Activated naive CD4-positive, alpha-beta T cell treated with anti-CD3 and anti-CD28 coated beads, Interleukin-2, amount 50 U/mL, for 16 hours (primary cell): Measurements from ENCODE around the gene UMAD1.
"Not testable (repeated sequence)": the region's sequence is repeated elsewhere in the genome, so short reads cannot be mapped to it uniquely, and the experiment has no call there.

Experiments used
- DNase-seq: peaks from one replicate; pipeline ENCODE4 v3.0.0-alpha.2; 2020

Gene UMAD1

DNA sequence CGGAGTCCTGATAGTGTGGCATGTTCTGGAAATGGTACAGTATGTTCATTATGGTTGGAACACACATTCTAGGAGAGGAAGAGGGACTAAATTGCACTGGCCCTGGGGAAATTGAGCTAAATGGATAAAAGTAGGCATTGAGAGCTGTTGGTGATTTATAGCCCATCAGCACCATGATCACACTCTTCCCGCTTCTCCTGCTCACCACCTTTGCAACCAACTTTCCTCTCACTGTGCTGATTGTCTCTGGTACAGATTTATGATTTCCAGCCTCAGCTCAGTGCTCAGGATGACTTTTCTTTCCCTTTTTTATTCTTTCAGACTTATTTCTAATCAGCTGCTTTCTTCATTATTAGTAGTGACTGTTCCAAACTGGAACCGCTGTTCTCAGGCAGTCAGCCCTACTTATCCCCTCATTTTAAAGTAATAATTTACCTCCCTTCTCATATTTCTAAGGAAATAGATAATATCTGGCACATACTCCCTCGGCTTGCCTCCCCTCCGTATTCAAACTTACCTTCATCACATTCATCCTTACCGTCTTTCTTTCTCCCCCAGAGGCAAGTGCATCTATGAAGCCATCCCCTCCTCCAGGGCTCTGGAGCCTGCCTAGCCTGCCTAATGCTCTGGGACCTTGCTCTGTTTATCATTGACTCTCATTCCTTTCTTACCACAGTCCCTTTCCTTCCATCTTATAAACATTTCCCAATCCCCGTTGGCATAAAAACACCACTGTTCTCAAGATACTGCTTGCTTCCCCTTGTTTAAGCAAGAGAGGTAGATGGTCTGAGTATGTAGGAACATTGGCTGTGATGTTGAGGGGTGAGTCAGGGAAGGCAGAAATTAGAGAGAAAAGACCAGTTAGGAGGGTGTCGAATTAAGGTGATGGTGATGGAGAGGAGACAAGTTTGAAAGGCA is 129.4 kb downstream of the UMAD1 start:
- DNase-seq: no peak

DNA sequence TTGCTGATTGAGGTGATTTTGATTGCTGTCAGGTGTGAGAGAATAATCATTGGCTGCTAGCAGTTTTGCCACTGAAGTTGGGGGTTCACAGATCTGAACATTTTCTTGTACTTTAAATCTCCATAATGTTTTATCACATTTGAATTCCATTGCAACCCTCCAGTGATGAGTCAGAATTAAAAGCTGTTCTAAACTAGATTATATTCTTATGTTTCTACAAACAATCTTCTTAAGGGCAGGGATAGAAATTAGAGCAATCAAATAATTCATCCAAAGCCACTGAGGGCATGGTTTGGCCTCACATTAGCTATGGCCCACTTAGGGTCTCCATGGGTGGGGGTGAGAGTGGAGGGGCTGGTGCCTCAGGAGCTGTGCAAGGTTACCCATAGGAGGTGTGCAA is 130.9 kb downstream of the UMAD1 start:
- no peak for DNase-seq

DNA sequence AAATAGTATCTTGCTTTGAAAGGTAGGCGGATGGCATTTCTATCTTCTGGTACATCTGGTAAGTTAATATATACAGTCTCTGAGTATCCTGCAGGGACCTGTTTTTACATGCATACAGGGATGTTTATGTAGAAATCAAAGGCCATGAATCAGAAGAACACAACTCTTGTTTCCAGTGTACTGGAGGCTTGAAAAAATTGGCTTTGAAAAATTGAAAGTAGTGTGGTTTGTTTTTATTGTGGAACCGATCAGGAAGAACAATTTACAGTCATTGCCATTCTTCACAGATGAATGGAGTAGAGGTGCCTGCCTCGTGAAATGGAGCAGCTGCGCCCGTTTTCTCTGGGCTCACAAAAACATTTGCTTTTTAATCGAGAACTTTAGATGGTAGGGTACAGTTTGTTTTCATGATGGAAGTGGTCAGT is 131.9 kb downstream of the UMAD1 start:
- DNase-seq: peak; percentile 21

DNA sequence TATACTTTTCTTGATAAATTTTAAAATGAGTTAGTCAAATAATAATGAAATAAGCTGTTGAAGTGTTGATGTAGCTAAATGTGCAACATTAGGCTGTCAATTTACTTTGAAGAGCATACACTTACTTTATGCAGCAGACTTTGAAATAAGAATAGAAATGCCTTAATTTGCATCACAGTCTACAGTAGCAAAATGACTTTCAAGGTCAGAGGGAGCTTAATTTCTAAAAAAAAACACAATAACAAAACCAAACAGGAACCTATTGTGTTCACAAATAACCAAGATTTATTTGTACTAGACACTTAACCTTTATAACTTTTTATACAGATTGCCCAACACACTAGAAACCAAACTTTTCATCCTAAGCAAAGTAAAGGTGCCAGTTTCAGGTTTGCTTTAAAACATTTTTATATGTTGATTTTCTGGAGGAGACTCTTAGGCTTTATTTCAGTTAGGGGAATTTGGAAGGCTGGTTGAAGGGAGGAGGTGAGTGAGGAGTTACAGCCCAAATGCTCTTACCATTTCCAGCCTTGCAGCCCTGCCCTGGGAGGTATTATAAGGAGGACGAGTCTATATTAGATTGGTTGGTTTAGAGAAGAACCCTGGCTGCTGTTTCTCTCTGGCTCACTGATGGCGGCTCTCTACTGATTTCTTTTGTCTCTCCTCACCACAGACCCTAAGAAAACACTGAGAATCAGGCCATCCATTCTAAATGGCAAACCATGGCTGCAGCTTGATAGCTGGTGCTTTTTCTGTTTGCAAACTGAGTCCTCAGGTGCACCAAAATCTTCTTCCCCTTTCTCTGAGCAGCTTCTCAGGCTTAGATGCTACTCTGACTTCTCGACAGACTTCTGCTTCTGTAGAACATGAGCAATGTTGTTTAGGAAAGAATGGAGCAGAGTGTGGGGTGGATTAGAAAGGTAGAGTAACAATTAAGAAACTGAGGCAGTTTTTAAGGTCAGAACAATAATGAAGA is 133.1 kb downstream of the UMAD1 start:
- no peak for DNase-seq

DNA sequence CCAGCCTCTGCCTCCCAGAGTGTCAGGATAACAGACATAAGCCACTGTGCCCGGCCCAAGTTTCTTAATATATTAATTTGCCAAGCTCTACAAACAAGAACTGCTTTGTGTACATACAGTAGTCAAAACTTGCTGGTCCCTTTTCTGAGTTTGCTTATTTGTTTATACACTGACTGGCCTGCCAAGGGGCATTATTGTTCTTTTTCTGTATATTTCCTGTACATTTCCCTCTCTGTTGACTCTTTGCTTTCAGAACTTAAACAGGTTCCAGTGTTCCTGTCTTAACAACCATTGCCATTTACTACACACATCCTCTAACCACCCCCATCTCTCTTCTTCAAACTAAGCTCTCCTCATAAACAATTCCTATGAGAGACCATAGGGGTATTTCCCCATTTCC is 139.3 kb downstream of the UMAD1 start:
- DNase-seq: no peak

DNA sequence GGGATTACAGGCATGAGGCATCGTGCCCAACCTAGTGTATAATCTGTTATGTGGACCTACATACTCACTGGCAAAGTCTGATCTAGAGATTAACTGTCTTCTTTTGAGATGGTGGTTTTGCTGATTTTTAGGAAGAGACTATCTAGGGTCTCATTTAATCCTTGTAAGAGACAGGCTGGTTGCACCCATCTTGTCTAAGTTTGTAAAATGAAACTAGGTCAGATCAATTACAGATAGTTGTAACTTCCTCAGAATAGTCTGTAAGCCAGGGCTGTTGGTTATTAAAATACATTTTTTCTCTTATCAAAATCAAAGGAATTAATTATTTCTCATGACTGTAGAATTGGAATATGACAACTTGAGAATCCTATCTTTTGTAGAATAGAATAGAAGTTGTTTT is 142.4 kb downstream of the UMAD1 start:
- DNase-seq: no peak

DNA sequence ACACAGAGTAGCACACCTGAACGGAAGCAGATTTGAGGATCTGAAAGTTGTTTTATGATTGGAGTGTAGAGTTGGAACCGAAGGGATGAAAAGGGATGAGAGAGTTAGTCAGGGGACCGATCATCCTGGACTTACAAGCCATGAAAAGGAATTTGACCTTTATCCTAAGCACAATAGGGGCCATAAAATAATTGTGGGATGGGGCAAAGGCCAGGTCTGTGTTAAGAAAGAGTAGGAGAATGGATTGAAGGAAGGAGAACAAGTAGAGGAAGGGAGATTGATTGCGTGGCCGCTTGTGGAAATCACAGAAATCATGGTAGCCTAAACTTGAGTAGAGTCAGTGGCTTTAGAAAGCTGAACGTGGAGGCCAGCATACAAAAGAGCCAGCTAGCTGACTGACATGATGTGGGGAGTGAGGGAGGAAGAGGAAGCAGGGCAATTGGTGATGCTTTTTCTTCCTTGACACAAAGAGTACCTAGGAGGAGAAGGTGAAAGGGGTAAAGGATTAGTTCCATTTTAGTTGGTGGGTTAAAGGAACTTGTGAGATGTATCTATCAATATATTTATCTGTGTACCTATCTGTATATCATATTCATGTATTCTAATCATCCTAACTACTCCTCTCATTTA is 144.9 kb downstream of the UMAD1 start:
- no peak for DNase-seq

DNA sequence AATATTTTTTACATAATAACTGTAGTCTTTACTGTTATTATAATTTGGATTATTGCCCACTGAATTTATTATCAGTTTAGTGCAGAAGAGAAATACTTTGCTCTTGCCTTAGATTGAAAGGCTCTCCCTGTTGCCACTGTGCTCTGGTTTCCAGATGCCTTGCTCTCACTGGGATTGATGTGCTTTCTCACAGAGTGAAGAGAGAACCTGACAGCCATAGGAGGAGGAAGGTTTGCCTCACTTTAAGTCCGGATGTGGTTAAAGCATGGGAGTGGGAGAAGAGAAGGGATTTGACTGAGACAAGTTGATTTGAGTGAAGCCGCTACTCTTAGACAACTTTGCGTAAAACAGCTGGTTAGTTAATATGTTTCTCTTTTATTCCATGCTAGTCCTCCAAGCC is 146.0 kb downstream of the UMAD1 start:
- DNase-seq: no peak

DNA sequence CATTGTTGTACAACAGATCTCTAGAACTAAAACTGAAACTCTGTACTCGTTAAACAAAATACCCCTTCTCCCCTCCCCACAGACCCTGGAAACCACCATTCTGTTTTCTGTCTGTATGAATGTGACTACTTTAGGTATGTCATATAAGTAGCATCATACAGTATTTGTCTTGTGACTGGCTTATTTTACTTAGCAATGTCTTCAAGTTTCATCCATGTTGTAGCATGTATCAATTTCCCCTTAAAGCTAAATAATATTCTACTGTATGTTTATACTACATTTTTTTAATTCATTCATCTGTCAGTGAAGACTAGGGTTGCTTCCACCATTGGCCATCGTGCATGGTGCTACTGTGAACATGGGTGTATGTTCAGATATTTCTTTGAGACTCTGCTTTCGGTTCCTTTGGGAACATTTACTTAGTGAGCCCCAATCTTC is 149.0 kb downstream of the UMAD1 start:
- no peak for DNase-seq

DNA sequence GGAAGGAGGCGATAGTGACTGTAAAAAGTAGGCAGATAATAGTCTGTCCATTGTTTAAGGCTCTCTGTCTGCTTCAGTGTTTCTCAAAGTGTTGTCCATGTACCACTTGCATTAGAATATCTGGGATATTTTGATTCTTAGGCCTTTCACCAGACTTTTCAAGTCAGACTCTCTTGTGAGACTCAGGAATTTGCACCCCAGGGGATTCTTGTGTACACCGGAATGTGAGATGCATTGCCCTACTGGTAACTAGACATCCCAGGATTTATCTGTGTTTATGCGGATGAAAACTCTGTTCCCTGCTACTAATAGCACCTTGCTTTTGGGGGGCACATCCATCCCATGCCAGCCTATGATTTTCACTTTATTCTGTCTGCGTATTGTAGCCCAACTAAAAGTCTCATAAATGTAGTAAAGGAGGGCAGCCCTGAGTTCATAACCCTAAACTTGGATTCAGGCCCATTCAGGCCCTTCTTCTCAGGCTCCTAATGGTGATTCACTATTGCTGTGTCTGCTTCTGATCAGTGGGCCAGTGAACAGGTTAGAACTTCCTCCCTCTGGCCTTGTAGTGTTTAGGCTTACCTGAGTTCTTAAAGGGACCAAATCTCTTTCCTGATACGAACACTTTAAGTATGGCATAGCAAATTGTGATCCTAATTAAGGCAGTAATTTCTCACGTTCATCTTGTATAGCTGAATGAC is 149.6 kb downstream of the UMAD1 start:
- no peak for DNase-seq

DNA sequence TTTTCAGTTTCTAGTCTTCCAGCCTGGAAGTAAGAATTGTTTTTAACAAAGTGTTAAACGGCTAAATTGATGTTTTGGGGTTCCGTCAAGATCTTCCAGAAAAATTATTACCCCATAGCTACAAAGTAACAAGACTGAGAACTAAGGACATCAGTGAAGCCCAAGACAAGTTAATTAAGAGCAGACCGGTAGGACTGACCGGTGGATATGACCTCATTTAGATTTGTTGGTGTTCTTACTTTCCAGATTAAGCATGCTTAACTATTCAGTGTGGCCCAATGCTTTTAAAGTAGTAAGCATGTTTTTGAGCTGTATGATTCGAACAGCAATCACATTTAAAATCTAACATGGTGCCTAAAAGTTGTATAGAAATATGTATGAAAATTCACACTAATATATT is 151.0 kb downstream of the UMAD1 start:
- no peak for DNase-seq

DNA sequence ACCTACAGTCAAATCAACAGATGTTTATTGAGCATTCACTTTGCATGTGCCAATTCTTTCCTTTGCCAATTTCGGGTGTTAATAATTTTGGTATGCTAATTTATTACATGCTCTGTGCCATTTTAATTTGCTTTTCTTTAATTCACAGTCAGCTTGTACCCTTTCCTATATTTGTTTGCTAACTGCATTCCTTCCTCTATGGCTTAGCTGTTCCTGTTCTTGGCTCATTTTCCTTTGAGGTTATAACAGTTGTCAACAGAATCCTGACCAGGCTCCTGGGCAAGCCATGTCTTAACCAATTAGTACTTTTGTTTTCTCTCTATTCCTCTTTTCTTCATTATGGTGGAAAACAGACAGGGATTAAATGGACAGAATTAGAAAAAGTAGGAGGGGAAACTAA is 151.5 kb downstream of the UMAD1 start:
- no peak for DNase-seq

DNA sequence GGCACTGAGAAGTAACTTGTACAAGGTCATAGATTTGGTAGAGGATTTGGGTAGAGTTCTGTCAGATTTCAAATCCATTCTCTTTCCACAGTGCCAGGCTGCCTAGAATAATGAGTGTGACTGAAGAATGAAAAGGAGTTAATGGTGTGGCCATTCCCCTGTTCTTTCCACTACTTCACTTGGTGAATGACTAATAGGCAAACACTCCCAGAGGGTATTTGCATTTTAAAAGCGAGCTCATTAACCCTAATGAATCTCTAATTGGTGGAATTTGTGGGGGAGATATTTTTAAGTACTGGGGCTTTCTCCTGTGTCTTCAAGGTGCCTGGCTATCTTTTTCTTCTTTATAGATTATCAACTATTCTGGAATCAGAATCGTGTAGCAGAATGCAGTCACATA is 152.7 kb downstream of the UMAD1 start:
- DNase-seq: no peak

DNA sequence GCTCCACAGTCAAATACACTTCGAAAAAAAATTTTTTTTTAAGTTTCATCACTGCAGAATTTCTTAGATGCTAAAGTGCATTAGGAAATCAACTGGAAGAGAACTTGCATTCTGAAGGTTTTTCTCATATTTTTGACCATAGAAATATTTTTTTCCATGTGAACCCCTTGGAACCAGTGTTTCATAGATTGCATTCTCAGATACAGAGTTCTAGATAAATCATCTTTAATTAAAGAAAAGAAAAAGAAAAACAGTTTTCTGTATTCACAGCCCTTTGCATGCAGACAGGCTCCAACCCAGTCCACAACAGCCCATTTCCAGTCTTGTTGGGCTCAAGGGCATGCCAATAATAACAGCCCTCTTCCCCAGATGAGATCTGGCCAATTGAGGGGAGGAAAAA is 153.4 kb downstream of the UMAD1 start:
- no peak for DNase-seq

DNA sequence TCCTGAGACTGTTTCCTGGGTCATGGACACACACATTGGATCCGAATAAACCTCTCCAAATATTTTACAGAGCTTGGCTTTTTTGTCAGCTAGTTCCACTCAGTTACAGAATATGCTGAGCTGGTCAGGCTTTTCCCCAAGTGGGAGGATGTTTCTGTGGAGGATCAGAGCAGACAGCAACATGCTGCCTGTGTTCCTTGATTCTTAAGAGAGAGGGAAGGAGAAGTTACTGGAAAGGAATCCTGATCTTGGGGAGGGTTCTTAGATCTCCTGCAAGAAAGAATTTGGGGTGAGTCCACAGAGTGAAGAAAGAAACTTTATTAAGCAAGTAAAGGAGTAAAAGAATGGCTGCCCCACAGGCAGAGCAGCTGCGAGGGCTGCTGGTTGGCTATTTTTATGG is 154.7 kb downstream of the UMAD1 start:
- DNase-seq: no peak

DNA sequence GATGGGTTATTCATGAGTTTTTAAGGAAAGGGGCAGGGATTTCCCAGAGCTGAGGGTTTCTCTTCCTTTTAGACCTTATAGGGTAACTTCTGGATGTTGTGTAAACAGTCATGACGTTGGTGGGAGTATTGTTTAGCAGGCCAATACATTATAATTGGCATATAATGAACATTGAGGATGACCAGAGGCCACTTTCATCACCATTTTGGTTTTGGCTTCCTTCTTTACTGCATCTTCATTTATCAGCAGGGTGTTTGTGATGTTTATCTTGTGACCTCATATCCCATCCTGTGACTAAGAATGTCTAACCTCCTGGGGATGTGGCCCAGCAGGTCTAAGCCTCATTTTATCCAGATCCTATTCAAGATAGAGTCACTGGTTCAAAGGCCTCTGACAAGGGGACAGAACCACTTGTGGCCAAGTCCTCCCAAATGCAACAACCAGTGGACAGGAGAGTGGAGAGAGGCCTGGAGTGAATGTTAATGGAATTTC is 155.1 kb downstream of the UMAD1 start:
- no peak for DNase-seq

DNA sequence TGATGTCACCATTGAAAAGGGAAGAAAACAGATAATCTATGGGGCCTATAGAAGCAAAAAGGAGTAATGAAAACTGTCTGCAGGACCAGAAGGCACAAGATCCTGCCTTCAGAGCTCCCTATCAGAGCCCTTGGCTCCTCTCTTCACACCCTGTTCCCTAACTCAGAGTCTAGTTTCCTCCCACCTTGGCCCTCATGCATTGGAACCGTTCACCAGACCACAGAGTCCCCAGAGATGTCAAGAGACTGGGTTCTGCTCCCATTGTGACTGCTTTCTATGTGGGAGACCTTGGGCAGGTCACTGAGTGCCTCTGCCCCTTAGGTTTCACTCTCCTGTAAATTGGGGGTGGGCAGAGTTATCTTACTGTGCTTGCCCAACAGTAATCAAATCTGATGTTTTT is 158.0 kb downstream of the UMAD1 start:
- no peak for DNase-seq

DNA sequence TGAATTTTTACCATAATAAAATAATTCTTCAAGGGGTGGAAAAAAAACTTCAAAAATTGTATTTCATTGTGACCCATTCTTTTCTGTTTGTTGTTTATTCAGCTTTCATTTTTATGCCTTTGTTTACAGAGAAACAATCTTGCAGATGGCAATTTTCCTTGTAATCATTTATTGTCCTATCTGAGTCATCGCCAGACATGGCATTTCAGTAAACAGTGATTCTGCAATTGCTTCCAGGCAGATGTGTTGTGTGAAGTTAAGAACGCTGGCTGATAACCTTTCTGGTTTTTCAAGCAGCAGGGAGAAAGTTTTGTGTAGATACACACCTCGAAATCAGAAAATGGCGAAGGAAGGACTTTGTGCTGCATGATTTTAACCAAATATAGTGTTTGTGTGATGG is 158.6 kb downstream of the UMAD1 start:
- no peak for DNase-seq

DNA sequence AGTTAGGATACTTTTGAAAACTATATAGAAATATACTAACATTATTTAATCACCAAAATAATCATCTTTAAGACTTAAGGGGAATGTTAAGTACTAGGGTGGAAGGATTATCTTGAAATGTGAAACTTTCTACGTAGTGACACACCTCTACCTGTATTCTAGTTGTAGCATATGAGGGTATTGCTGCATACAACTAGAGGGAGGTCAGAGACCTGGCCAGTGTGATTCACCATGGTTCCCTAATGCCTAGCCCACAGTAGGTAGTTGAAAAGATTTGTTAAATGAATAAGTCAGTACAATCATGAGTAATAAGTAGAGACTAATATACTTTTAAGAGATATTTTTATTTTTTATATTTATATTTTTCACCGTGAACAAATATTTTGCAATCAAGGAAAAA is 162.0 kb downstream of the UMAD1 start:
- no peak for DNase-seq

DNA sequence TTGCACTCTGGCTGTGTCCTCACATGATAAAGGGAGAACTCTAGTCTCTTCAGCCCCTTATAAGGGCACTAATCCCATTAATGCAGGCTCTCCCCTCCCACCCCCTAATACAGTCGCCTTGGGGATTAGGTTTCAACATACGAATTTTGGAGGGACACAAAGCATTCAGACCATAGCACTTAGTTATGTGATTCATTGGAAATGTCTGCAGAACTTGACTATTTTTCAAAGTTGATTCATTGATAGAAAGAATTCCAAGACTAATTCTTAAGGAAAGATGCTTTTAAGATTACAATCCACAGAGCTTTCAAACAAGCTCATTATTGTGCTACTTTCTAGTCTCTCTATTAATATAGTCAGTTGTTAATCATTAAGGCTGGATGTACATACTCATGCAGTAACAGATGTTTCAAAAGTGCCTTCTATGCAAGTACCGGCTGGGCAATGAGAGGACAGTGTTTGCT is 163.2 kb downstream of the UMAD1 start:
- no peak for DNase-seq

DNA sequence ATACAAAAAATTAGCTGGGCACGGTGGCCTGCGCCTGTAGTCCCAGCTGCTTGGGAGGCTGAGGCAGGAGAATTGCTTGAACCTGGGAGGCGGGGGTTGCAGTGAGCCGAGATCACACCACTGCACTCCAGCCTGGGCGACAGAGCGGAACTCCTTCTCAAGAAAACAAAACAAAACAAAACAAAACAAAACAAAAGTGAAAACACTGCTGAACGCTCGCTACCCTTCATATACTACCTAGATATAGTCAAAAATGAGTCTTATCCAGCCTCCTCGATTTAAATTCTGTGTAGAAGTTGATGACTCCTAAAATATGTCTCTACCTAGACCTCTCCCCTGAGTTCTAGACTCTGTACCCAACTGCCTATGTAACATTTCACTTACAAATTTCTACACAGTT is 164.3 kb downstream of the UMAD1 start:
- DNase-seq: not testable (repeated sequence)

DNA sequence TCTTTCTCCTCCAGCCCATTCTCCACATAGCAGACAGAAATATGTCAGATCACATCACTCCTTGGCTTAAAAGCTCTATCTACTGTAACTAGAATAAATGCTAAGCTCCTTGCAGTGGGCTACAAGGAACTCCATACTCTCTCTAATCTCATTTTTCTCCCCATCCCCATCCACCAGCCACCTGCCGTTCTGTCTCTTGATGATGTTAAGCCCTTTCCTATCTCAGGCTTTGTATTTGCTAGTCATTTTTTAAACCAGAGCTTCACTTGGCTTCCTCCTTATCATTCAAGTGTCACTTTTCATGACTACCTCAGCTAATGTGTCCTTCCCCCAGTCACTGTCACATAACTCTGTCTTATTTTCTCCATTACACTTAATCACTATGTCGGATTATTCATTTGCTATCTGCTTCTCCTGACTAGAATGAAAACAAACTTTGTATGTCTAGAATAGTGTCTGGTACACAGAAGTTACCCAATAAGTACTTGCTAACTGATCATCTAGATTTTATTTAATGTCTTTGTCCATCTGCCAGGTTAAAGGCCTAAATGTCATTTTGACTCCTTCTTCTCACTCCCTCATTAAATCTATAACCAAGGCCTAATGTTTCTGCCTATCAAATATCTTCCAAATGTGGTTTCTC is 165.1 kb downstream of the UMAD1 start:
- DNase-seq: no peak
